ENCODE data around the gene FDXR. TPM values are rescaled to one million over a fixed set of nuclear protein-coding genes. Genes with fewer than 3 reads are reported as not detected.
A peak's percentile ranks its signal among the peaks of the same experiment; 100 is the strongest.

Gene FDXR
- total and polyA plus RNA-seq, 2 of the 8 experiments (the other 6 are each of a cell fraction or from before 2014, with no cell fraction given) = 24.2 to 31.4 TPM

GRCh38 chr17:74875977-74876593, 3.3 kb upstream of the FDXR start:
- no peak overlapping the region for H2AK5ac ChIP-seq (ENCODE audit: low read depth, low read length)
- ChIA-PET POLR2A (ENCODE audit: partially characterized antibody) (interaction anchor here (1.1 to 1.6 kb wide), 3 partner anchors 15 to 48 kb away, joined by 3 to 5 read pairs (median 4); partner anchors contain the start of gene OTOP2), CTCF (ENCODE audit: partially characterized antibody) (interaction anchor here (0.6 to 81.0 kb wide), 5 partner anchors 38 to 138 kb away, joined by 3 to 2981 read pairs (median 5); partner anchors contain the start of genes GRIN2C and NAT9)
- no peak overlapping the region for H3K27ac ChIP-seq (ENCODE audit: low read depth, low read length)
- H2BK120ac ChIP-seq (replicated peaks; ENCODE audit: low read depth, low read length) = no peak overlapping the region
- H3K9ac ChIP-seq (replicated peaks in 1 of 4; ENCODE audit: extremely low read depth in 1 of 4, low read depth in 3 of 4, low read length in 3 of 4) = no peak overlapping the region
- no peak overlapping the region for H3K4me3 ChIP-seq (ENCODE audit: extremely low read depth in 1 of 4, insufficient read depth in 2 of 4, low read depth in 3 of 4, low read length in 4 of 4)
- H3K23ac ChIP-seq (ENCODE audit: insufficient read length) = no peak overlapping the region
- no peaks in the 10 kb centered on the region; a peak in 1 of 4 replicates for H3K79me2 ChIP-seq (ENCODE audit: control insufficient read depth in 1 of 2, insufficient read depth in 2 of 2, low read length in 2 of 2)
- no peaks in the 10 kb centered on the region for H4K20me1 ChIP-seq (replicated peaks in 1 of 2; ENCODE audit: control insufficient read depth in 1 of 2, insufficient read depth in 2 of 2, low read length in 2 of 2)
- H3K56ac ChIP-seq (replicated peaks; ENCODE audit: insufficient read length, low read depth, low read length) = no peak overlapping the region
- no peak overlapping the region for H3K14ac ChIP-seq (ENCODE audit: insufficient read length)
- H3K9me3 ChIP-seq (ENCODE audit: insufficient read depth in 2 of 2, low read depth in 1 of 2, low read length in 1 of 2) = no peaks in the 10 kb centered on the region
- H2AFZ ChIP-seq (ENCODE audit: low read length) = peak overlapping the region; percentile 40; the same call in 1 of the 2 replicates
- no peak overlapping the region for H4K91ac ChIP-seq (replicated peaks; ENCODE audit: insufficient read length, low read length)
- H3K27me3 ChIP-seq (replicated peaks in 1 of 4; ENCODE audit: control insufficient read depth in 3 of 4, extremely low read depth in 1 of 4, insufficient read depth in 3 of 4, low read length in 3 of 4) = peaks cover 0 to 3% (median 0%) of the 10 kb centered on the region in 4 experiments; a peak in 2 of 7 replicates
- H3K36me3 ChIP-seq (ENCODE audit: control insufficient read depth in 2 of 4, insufficient read depth in 4 of 4, low read length in 3 of 4) = no peaks in the 10 kb centered on the region
- 88% methylated on average over 6 of the region's 6 CpGs; no CpG with 5 or more reads in 1 of the 2 experiments for WGBS, 2 experiments (ENCODE audit: extremely low coverage in 1 of 2, insufficient coverage in 1 of 2, insufficient read length in 1 of 2, insufficient replicate concordance in 2 of 2, low coverage in 1 of 2, low lambda C conversion rate in 2 of 2, missing lambda C conversion rate in 1 of 2)
- H2BK15ac ChIP-seq (ENCODE audit: low read length) = peak overlapping the region; percentile 6; the same call in 1 of the 2 replicates
- no peak overlapping the region for H3K4me2 ChIP-seq (ENCODE audit: insufficient read depth in 1 of 2, low read depth in 2 of 2, low read length in 2 of 2)
- H3K4me1 ChIP-seq (replicated peaks in 1 of 4; ENCODE audit: control insufficient read depth in 3 of 4, insufficient read depth in 4 of 4, low read length in 3 of 4) = peaks cover 0 to 14% (median 6%) of the 10 kb centered on the region in 4 experiments; a peak in 6 of 7 replicates
- no peak overlapping the region for H3K18ac ChIP-seq (ENCODE audit: extremely low read depth, low read length)
- no peak overlapping the region for H4K5ac ChIP-seq (ENCODE audit: insufficient read length, low read depth, low read length)
- H3K23me2 ChIP-seq (ENCODE audit: low read depth, low read length) = peaks cover 10% of the 10 kb centered on the region
- no peak overlapping the region for H3K4ac ChIP-seq (replicated peaks; ENCODE audit: insufficient read length, low read depth, low read length)
- DNase-seq (ENCODE audit: low read depth in 1 of 2, low spot score in 2 of 2) (no peak), FAIRE-seq (no peak)
- H3K79me1 ChIP-seq (ENCODE audit: low read depth, low read length) = peaks cover 7% of the 10 kb centered on the region; the same call in 1 of the 2 replicates
- H2BK20ac ChIP-seq (ENCODE audit: low read length) = no peak overlapping the region
- no peak overlapping the region for H4K8ac ChIP-seq (ENCODE audit: extremely low read depth, insufficient read depth, low read length)
- H2BK5ac ChIP-seq (ENCODE audit: low read depth, low read length) = no peak overlapping the region
- H2BK12ac ChIP-seq (ENCODE audit: low read depth, low read length) = no peak overlapping the region
- no peak for TF ChIP-seq YY1 (IDR thresholded peaks at IDR 0.05; ENCODE audit: low read depth, low read length)
- no peak for TF ChIP-seq CTCF (IDR thresholded peaks at IDR 0.05; ENCODE audit: control extremely low read depth in 1 of 3, insufficient read depth in 1 of 3, low read depth in 1 of 3, low read length in 3 of 3)
- no peak for TF ChIP-seq EGR1 (IDR thresholded peaks at IDR 0.05; ENCODE audit: borderline replicate concordance, low read depth, low read length)
- no peak for TF ChIP-seq TAF1 (IDR thresholded peaks at IDR 0.05; ENCODE audit: low read depth, low read length)
- TF ChIP-seq SP2 (IDR thresholded peaks at IDR 0.05; ENCODE audit: low read length) = no peak
- TF ChIP-seq POLR2A (IDR thresholded peaks at IDR 0.05; ENCODE audit: control extremely low read depth in 1 of 2, low read depth in 2 of 2, low read length in 2 of 2) = no peak
- TF ChIP-seq SIX5 (IDR thresholded peaks at IDR 0.05; ENCODE audit: low read depth, low read length) = no peak
- no peak for TF ChIP-seq BACH1 (IDR thresholded peaks at IDR 0.05; ENCODE audit: low read length)
- TF ChIP-seq SAP30 (IDR thresholded peaks at IDR 0.05; ENCODE audit: insufficient read depth, insufficient replicate concordance, low read length) = no peak
- TF ChIP-seq RNF2 (IDR thresholded peaks at IDR 0.05; ENCODE audit: borderline replicate concordance, low read depth, low read length, missing control alignments, poor library complexity, severe bottlenecking) = no peak

Data from H1 (cell line).